Suprapubic skin (tissue), 4 donors: Measurements from ENCODE around the gene SELENOI.

ENCODE experiments used
- CTCF ChIP-seq, 2 donors: fragments of 200-600 bp in 1 of 2; fragments of 450-650 bp in 1 of 2; sonication (generic) in 1 of 2; IDR thresholded peaks; one replicate each; pipeline ENCODE4 v1.5.1; 2016 to 2019; ENCODE audit warnings: antibody characterized with exemption in 2 of 2, mild to moderate bottlenecking in 1 of 2, moderate library complexity in 1 of 2
- EP300 ChIP-seq: sonication (generic); formaldehyde crosslinking; IDR thresholded peaks from one replicate; pipeline ENCODE4 v1.6.1; 2017; ENCODE audit warnings: antibody characterized with exemption
- POLR2A ChIP-seq, 2 donors: fragments of 450-650 bp; IDR thresholded peaks; one replicate each; pipeline ENCODE4 v1.6.1; 2017; ENCODE audit warnings: antibody characterized with exemption in 2 of 2, mild to moderate bottlenecking in 2 of 2, moderate library complexity in 2 of 2
- POLR2AphosphoS5 ChIP-seq, 3 donors: sonication (generic); formaldehyde crosslinking; IDR thresholded peaks; one replicate each; pipeline ENCODE4 v1.6.1; 2017; ENCODE audit warnings: antibody characterized with exemption in 3 of 3

GRCh38 chr2:26432859-26433258, 86.9 kb downstream of the SELENOI start:
- no peak for TF ChIP-seq POLR2AphosphoS5 (IDR thresholded peaks at IDR 0.05)
- no peak for TF ChIP-seq CTCF (IDR thresholded peaks at IDR 0.05)
- no peak for TF ChIP-seq POLR2A (IDR thresholded peaks at IDR 0.05)
- no peak for TF ChIP-seq EP300
